Measurements from ENCODE around the gene HCN4. TPM values are rescaled to one million over a fixed set of nuclear protein-coding genes. Genes with fewer than 3 reads are reported as not detected.

The HCN4 gene
- total and polyA plus RNA-seq, 2 donors (not counting 1 experiment from before 2014, with no cell fraction given) = not detected

DNA sequence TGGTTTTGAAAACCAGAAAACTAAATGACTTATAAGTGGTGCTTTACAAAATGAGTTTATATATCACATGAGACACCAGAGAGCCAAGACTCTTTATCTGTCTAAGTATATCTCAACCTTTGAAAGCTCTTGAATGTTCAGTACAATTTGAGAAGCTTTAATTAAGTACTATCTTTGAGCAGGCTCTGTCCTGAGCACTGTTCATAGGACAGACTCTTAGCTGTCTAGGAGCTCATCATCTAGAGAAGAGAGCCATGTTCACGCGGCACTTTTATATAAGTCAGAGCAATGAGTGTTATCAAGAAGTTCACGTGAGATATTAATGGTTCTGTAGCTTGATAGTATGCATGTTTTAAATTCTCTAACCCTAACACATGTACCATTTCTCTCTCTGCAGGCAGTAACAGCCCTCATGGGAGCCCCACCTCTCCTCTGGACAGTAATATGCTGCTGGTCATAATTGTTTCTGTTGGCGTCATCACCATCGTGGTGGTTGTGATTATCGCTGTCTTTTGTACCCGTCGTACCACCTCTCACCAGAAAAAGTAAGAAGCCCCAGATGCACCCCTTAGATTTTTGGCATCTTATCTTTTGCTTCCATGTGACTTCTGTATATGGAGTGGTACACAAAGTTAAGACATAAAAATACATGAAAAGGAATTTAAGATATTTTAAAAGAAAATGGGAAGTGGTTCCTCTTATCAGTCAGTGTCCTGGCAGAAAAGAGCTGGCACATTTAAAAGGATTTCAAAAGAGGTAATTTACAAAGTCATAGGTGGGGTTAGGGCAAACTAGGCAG, 86.0 kb downstream of the HCN4 start:
- Histone ChIP-seq H3K4me2 (ENCODE audit: extremely low read depth, insufficient read depth, low read length) (no peak overlapping the region), H3K79me2 (ENCODE audit: control insufficient read depth, insufficient read depth, low read length) (no peaks in the 10 kb centered on the region), H3K9ac (ENCODE audit: insufficient read depth, low read length) (no peak overlapping the region), H3K36me3 (ENCODE audit: control insufficient read depth, insufficient read depth, low read length) (no peaks in the 10 kb centered on the region), H2AFZ (ENCODE audit: low read length) (no peak overlapping the region), H4K20me1 (ENCODE audit: control insufficient read depth, extremely low read depth, insufficient read depth, low read length) (no peaks in the 10 kb centered on the region), H3K4me1 (ENCODE audit: control insufficient read depth, extremely low read depth, insufficient read depth, low read length) (no peaks in the 10 kb centered on the region), H3K27ac (ENCODE audit: insufficient read depth, low read length) (no peak overlapping the region), H3K4me3 (replicated peaks in 1 of 4; ENCODE audit: control extremely low read depth in 1 of 4, insufficient read depth in 1 of 4, low read depth in 3 of 4, low read length in 4 of 4) (no peak overlapping the region), H3K9me3 (ENCODE audit: control insufficient read depth, insufficient read depth, low read depth, low read length) (no peaks in the 10 kb centered on the region), H3K27me3 (ENCODE audit: control insufficient read depth, insufficient read depth, low read length) (no peaks in the 10 kb centered on the region)
- TF ChIP-seq EZH2 (IDR thresholded peaks at IDR 0.05; ENCODE audit: low read length, missing control alignments) = no peak
- TF ChIP-seq, protein P1, sequence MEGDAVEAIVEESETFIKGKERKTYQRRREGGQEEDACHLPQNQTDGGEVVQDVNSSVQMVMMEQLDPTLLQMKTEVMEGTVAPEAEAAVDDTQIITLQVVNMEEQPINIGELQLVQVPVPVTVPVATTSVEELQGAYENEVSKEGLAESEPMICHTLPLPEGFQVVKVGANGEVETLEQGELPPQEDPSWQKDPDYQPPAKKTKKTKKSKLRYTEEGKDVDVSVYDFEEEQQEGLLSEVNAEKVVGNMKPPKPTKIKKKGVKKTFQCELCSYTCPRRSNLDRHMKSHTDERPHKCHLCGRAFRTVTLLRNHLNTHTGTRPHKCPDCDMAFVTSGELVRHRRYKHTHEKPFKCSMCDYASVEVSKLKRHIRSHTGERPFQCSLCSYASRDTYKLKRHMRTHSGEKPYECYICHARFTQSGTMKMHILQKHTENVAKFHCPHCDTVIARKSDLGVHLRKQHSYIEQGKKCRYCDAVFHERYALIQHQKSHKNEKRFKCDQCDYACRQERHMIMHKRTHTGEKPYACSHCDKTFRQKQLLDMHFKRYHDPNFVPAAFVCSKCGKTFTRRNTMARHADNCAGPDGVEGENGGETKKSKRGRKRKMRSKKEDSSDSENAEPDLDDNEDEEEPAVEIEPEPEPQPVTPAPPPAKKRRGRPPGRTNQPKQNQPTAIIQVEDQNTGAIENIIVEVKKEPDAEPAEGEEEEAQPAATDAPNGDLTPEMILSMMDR (conservative IDR thresholded peaks at IDR 0.05 in 1 of 2, IDR thresholded peaks at IDR 0.05 in 1 of 2; ENCODE audit: low read depth in 1 of 2, low read length in 2 of 2) = no peak
- no peak for DNase-seq (ENCODE audit: low read depth in 2 of 2)

DNA sequence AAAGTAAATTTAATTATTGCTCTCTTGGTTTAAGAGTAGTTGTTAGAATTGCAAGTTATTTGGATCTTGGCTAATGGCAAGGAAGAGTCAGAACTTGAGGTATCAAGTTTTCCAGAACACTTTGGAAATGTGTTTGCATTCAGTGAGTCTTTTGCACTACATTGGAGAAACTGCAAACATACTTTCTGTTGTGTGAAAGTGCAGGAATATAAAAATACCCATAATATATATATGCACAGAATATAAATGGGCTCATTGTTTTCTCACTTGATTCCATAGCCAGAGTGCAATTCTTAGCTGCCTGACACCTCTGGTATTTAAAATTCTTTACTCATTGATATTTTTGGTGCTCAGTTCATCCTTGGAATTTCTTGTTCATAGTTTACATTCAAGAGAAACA, 92.9 kb downstream of the HCN4 start:
- Histone ChIP-seq H3K36me3 (ENCODE audit: control insufficient read depth, insufficient read depth, low read length) (no peaks in the 10 kb centered on the region), H3K9ac (ENCODE audit: insufficient read depth, low read length) (no peak overlapping the region), H3K4me2 (ENCODE audit: extremely low read depth, insufficient read depth, low read length) (no peak overlapping the region), H2AFZ (ENCODE audit: low read length) (no peak overlapping the region), H3K4me3 (replicated peaks in 1 of 4; ENCODE audit: control extremely low read depth in 1 of 4, insufficient read depth in 1 of 4, low read depth in 3 of 4, low read length in 4 of 4) (no peak overlapping the region), H3K27me3 (ENCODE audit: control insufficient read depth, insufficient read depth, low read length) (no peaks in the 10 kb centered on the region), H3K9me3 (ENCODE audit: control insufficient read depth, insufficient read depth, low read depth, low read length) (no peaks in the 10 kb centered on the region), H3K4me1 (ENCODE audit: control insufficient read depth, extremely low read depth, insufficient read depth, low read length) (no peaks in the 10 kb centered on the region), H3K27ac (ENCODE audit: insufficient read depth, low read length) (no peak overlapping the region), H3K79me2 (ENCODE audit: control insufficient read depth, insufficient read depth, low read length) (no peaks in the 10 kb centered on the region), H4K20me1 (ENCODE audit: control insufficient read depth, extremely low read depth, insufficient read depth, low read length) (no peaks in the 10 kb centered on the region)
- TF ChIP-seq, protein P1 (conservative IDR thresholded peaks at IDR 0.05 in 1 of 2, IDR thresholded peaks at IDR 0.05 in 1 of 2; ENCODE audit: low read depth in 1 of 2, low read length in 2 of 2) = no peak
- TF ChIP-seq EZH2 (IDR thresholded peaks at IDR 0.05; ENCODE audit: low read length, missing control alignments) = no peak
- no peak for DNase-seq (ENCODE audit: low read depth in 2 of 2)

- TF ChIP-seq, protein P1 (conservative IDR thresholded peaks at IDR 0.05 in 1 of 2, IDR thresholded peaks at IDR 0.05 in 1 of 2; ENCODE audit: low read depth in 1 of 2, low read length in 2 of 2) = peak; percentile 80 to 85
- no peak for TF ChIP-seq EZH2 (IDR thresholded peaks at IDR 0.05; ENCODE audit: low read length, missing control alignments)
- peak; percentile 51 to 72 for DNase-seq (ENCODE audit: low read depth in 2 of 2)
Observed at GRCh38 chr15:73273181-73274002, 95.4 kb downstream of the HCN4 start.

More at GRCh38 chr15:73273181-73274002, 95.4 kb downstream of the HCN4 start:
- H3K27ac ChIP-seq (ENCODE audit: insufficient read depth, low read length) = no peak overlapping the region
- H3K79me2 ChIP-seq (ENCODE audit: control insufficient read depth, insufficient read depth, low read length) = no peaks in the 10 kb centered on the region
- no peak overlapping the region for H3K4me3 ChIP-seq (replicated peaks in 1 of 4; ENCODE audit: control extremely low read depth in 1 of 4, insufficient read depth in 1 of 4, low read depth in 3 of 4, low read length in 4 of 4)
- H2AFZ ChIP-seq (ENCODE audit: low read length) = no peak overlapping the region
- no peaks in the 10 kb centered on the region for H3K4me1 ChIP-seq (ENCODE audit: control insufficient read depth, extremely low read depth, insufficient read depth, low read length)
- no peaks in the 10 kb centered on the region for H3K9me3 ChIP-seq (ENCODE audit: control insufficient read depth, insufficient read depth, low read depth, low read length)
- no peak overlapping the region for H3K4me2 ChIP-seq (ENCODE audit: extremely low read depth, insufficient read depth, low read length)
- H4K20me1 ChIP-seq (ENCODE audit: control insufficient read depth, extremely low read depth, insufficient read depth, low read length) = no peaks in the 10 kb centered on the region
- no peak overlapping the region for H3K9ac ChIP-seq (ENCODE audit: insufficient read depth, low read length)
- no peaks in the 10 kb centered on the region for H3K27me3 ChIP-seq (ENCODE audit: control insufficient read depth, insufficient read depth, low read length)
- H3K36me3 ChIP-seq (ENCODE audit: control insufficient read depth, insufficient read depth, low read length) = no peaks in the 10 kb centered on the region
